AG09309 (cell line): ENCODE data around the gene NEDD9.

Source experiments
- DNase-seq: peaks from one replicate; pipeline ENCODE4 v3.0.0-alpha.2; 2010; ENCODE audit warnings: low read depth
- H3K4me3 ChIP-seq: 2 replicates; pipeline ENCODE4 v1.5.1; 2011; ENCODE audit warnings: mild to moderate bottlenecking, low read depth, low read length, moderate library complexity; ENCODE audit not compliant: control insufficient read depth
- CTCF ChIP-seq: IDR thresholded peaks from 2 replicates; pipeline ENCODE4 v1.5.1; 2011; ENCODE audit warnings: mild to moderate bottlenecking, low read depth, low read length, inconsistent platforms; ENCODE audit not compliant: insufficient read depth, control insufficient read depth; ENCODE audit errors: missing control alignments

NEDD9 gene

GRCh38 chr6:11230158-11231107, 2.0 kb downstream of the NEDD9 start:
- no peak for DNase-seq
- no peak for TF ChIP-seq CTCF
- H3K4me3 ChIP-seq = peak overlapping the region; percentile 71

- DNase-seq = no peak
- TF ChIP-seq CTCF = no peak
- H3K4me3 ChIP-seq = peak overlapping the region; percentile 45
Measured at GRCh38 chr6:11229655-11230046, 2.8 kb downstream of the NEDD9 start.

- no peak for TF ChIP-seq CTCF
- peak overlapping the region; percentile 45 for H3K4me3 ChIP-seq
Measured at GRCh38 chr6:11228935-11229654, 3.4 kb downstream of the NEDD9 start.

GRCh38 chr6:11227698-11228097, 4.8 kb downstream of the NEDD9 start:
- no peak for DNase-seq
- no peak for TF ChIP-seq CTCF
- no peak overlapping the region for H3K4me3 ChIP-seq

More at GRCh38 chr6:11228935-11229654, 3.4 kb downstream of the NEDD9 start:
- no peak for DNase-seq

GRCh38 chr6:11226005-11226404, 6.5 kb downstream of the NEDD9 start:
- no peak overlapping the region for H3K4me3 ChIP-seq
- DNase-seq = no peak
- no peak for TF ChIP-seq CTCF

GRCh38 chr6:11224966-11225463, 7.5 kb downstream of the NEDD9 start:
- DNase-seq = no peak
- H3K4me3 ChIP-seq = no peak overlapping the region

More at GRCh38 chr6:11224966-11225463, 7.5 kb downstream of the NEDD9 start:
- TF ChIP-seq CTCF = no peak
